ENCODE data around the gene RFWD3. TPM values are rescaled to one million over a fixed set of nuclear protein-coding genes. Genes with fewer than 3 reads are reported as not detected.

RFWD3 gene
- total and polyA plus RNA-seq, 2 of the 8 experiments (the other 6 are each of a cell fraction or from before 2014, with no cell fraction given), result 67.1 to 114 TPM

- TF ChIP-seq, protein P1, sequence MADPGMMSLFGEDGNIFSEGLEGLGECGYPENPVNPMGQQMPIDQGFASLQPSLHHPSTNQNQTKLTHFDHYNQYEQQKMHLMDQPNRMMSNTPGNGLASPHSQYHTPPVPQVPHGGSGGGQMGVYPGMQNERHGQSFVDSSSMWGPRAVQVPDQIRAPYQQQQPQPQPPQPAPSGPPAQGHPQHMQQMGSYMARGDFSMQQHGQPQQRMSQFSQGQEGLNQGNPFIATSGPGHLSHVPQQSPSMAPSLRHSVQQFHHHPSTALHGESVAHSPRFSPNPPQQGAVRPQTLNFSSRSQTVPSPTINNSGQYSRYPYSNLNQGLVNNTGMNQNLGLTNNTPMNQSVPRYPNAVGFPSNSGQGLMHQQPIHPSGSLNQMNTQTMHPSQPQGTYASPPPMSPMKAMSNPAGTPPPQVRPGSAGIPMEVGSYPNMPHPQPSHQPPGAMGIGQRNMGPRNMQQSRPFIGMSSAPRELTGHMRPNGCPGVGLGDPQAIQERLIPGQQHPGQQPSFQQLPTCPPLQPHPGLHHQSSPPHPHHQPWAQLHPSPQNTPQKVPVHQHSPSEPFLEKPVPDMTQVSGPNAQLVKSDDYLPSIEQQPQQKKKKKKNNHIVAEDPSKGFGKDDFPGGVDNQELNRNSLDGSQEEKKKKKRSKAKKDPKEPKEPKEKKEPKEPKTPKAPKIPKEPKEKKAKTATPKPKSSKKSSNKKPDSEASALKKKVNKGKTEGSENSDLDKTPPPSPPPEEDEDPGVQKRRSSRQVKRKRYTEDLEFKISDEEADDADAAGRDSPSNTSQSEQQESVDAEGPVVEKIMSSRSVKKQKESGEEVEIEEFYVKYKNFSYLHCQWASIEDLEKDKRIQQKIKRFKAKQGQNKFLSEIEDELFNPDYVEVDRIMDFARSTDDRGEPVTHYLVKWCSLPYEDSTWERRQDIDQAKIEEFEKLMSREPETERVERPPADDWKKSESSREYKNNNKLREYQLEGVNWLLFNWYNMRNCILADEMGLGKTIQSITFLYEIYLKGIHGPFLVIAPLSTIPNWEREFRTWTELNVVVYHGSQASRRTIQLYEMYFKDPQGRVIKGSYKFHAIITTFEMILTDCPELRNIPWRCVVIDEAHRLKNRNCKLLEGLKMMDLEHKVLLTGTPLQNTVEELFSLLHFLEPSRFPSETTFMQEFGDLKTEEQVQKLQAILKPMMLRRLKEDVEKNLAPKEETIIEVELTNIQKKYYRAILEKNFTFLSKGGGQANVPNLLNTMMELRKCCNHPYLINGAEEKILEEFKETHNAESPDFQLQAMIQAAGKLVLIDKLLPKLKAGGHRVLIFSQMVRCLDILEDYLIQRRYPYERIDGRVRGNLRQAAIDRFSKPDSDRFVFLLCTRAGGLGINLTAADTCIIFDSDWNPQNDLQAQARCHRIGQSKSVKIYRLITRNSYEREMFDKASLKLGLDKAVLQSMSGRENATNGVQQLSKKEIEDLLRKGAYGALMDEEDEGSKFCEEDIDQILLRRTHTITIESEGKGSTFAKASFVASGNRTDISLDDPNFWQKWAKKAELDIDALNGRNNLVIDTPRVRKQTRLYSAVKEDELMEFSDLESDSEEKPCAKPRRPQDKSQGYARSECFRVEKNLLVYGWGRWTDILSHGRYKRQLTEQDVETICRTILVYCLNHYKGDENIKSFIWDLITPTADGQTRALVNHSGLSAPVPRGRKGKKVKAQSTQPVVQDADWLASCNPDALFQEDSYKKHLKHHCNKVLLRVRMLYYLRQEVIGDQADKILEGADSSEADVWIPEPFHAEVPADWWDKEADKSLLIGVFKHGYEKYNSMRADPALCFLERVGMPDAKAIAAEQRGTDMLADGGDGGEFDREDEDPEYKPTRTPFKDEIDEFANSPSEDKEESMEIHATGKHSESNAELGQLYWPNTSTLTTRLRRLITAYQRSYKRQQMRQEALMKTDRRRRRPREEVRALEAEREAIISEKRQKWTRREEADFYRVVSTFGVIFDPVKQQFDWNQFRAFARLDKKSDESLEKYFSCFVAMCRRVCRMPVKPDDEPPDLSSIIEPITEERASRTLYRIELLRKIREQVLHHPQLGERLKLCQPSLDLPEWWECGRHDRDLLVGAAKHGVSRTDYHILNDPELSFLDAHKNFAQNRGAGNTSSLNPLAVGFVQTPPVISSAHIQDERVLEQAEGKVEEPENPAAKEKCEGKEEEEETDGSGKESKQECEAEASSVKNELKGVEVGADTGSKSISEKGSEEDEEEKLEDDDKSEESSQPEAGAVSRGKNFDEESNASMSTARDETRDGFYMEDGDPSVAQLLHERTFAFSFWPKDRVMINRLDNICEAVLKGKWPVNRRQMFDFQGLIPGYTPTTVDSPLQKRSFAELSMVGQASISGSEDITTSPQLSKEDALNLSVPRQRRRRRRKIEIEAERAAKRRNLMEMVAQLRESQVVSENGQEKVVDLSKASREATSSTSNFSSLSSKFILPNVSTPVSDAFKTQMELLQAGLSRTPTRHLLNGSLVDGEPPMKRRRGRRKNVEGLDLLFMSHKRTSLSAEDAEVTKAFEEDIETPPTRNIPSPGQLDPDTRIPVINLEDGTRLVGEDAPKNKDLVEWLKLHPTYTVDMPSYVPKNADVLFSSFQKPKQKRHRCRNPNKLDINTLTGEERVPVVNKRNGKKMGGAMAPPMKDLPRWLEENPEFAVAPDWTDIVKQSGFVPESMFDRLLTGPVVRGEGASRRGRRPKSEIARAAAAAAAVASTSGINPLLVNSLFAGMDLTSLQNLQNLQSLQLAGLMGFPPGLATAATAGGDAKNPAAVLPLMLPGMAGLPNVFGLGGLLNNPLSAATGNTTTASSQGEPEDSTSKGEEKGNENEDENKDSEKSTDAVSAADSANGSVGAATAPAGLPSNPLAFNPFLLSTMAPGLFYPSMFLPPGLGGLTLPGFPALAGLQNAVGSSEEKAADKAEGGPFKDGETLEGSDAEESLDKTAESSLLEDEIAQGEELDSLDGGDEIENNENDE (IDR thresholded peaks at IDR 0.05; ENCODE audit: insufficient replicate concordance, low read length), result no peak
- no peak for TF ChIP-seq NRF1 (IDR thresholded peaks at IDR 0.05; ENCODE audit: low read depth, low read length)
- TF ChIP-seq SAP30 (IDR thresholded peaks at IDR 0.05; ENCODE audit: insufficient read depth, insufficient replicate concordance, low read length), result no peak
- no peak for TF ChIP-seq KDM1A (IDR thresholded peaks at IDR 0.05; ENCODE audit: borderline replicate concordance, low read length)
- TF ChIP-seq SP1 (IDR thresholded peaks at IDR 0.05; ENCODE audit: low read depth, low read length), result no peak
- TF ChIP-seq, protein P2, sequence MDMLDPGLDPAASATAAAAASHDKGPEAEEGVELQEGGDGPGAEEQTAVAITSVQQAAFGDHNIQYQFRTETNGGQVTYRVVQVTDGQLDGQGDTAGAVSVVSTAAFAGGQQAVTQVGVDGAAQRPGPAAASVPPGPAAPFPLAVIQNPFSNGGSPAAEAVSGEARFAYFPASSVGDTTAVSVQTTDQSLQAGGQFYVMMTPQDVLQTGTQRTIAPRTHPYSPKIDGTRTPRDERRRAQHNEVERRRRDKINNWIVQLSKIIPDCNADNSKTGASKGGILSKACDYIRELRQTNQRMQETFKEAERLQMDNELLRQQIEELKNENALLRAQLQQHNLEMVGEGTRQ (IDR thresholded peaks at IDR 0.05; ENCODE audit: low read length), result no peak
- no peak for TF ChIP-seq ASH2L (IDR thresholded peaks at IDR 0.05; ENCODE audit: low read length)
- no peak for TF ChIP-seq BCL11A (IDR thresholded peaks at IDR 0.05; ENCODE audit: low read depth in 2 of 2, low read length in 2 of 2)
- no peak for TF ChIP-seq NANOG (IDR thresholded peaks at IDR 0.05; ENCODE audit: insufficient read depth, low read depth, low read length, poor library complexity, severe bottlenecking)
- TF ChIP-seq YY1 (IDR thresholded peaks at IDR 0.05; ENCODE audit: low read depth, low read length), result no peak
Observed at GRCh38 chr16:74574146-74574545, 92.5 kb downstream of the RFWD3 start (continued).

Measured in H1 (cell line).